ENCODE data around the gene HOXA11. TPM values are rescaled to one million over a fixed set of nuclear protein-coding genes. Genes with fewer than 3 reads are reported as not detected.

Gene HOXA11
- total RNA-seq, 2 experiments from 2014 or later, result 0.13 to 0.18 TPM

GRCh38 chr7:27157702-27158431 is 27.2 kb downstream of the HOXA11 start:
- Mint-ChIP-seq H3K4me3 (no peak overlapping the region), H3K27ac (no peak overlapping the region), H3K36me3 (ENCODE audit: low read depth) (no peaks in the 10 kb centered on the region), H3K9me3 (no peaks in the 10 kb centered on the region), H3K27me3 (peaks cover 82% of the 10 kb centered on the region), H3K4me1 (ENCODE audit: low read depth) (peaks cover 34% of the 10 kb centered on the region)
- no peak for ATAC-seq
- DNase-seq, result no peak
- ChIA-PET POLR2A (no interaction called here), CTCF (interaction anchor here (1.0 to 2.1 kb wide), 8 partner anchors 8 to 477 kb away, joined by 3 to 15 read pairs (median 4); partner anchors contain the start of gene HOXA10)
- intact Hi-C loops (cut with micrococcal nuclease), result loop anchor here (5.0 kb wide), 2 partner anchors 39 to 84 kb away; partner anchors contain the start of gene EVX1
- TF ChIP-seq CTCF (IDR thresholded peaks at IDR 0.05), result no peak

- H3K4me3 Mint-ChIP-seq, result peak overlapping the region; percentile 33
- no peak overlapping the region for H3K27ac Mint-ChIP-seq
- no peaks in the 10 kb centered on the region for H3K36me3 Mint-ChIP-seq (ENCODE audit: low read depth)
- CTCF ChIA-PET, result interaction anchor here (0.7 to 1.3 kb wide), 8 partner anchors 9 to 476 kb away, joined by 3 to 5 read pairs (median 4); no protein-coding TSS in a partner anchor
- DNase-seq (no peak), ATAC-seq (no peak)
- TF ChIP-seq CTCF (IDR thresholded peaks at IDR 0.05), result no peak
- H3K9me3 Mint-ChIP-seq, result no peaks in the 10 kb centered on the region
- intact Hi-C loops (cut with micrococcal nuclease), result loop anchor here (5.0 kb wide), 2 partner anchors 40 to 85 kb away; partner anchors contain the start of gene EVX1
- peaks cover 79% of the 10 kb centered on the region for H3K27me3 Mint-ChIP-seq
- POLR2A ChIA-PET, result interaction anchor here (1.1 kb wide), 1 partner anchor 60 kb away, joined by 5 read pairs; no protein-coding TSS in a partner anchor
- peaks cover 34% of the 10 kb centered on the region for H3K4me1 Mint-ChIP-seq (ENCODE audit: low read depth)
Measured at GRCh38 chr7:27156916-27157701, 27.9 kb downstream of the HOXA11 start.

GRCh38 chr7:27156508-27156898 is 28.5 kb downstream of the HOXA11 start, which contains the start of gene HOXA7:
HOXA7 (minus strand) TSS chr7:27156675; CDS start chr7:27156545, 130 bp downstream.
- DNase-seq (no peak), ATAC-seq (no peak)
- Mint-ChIP-seq H3K4me3 (peak within 1 kb of the TSS; percentile 51), H3K27ac (peak within 1 kb of the TSS; percentile 42), H3K4me1 (ENCODE audit: low read depth) (peaks cover 41% of the 10 kb centered on the region), H3K27me3 (peaks cover 83% of the 10 kb centered on the region), H3K36me3 (ENCODE audit: low read depth) (no peaks in the 10 kb centered on the region), H3K9me3 (no peaks in the 10 kb centered on the region)
- TF ChIP-seq CTCF (IDR thresholded peaks at IDR 0.05), result no peak
- intact Hi-C loops (cut with micrococcal nuclease), result loop anchor here (5.0 kb wide), 2 partner anchors 41 to 86 kb away; partner anchors contain the start of gene EVX1
- POLR2A ChIA-PET, result interaction anchor here (1.1 kb wide), 1 partner anchor 59 kb away, joined by 5 read pairs; no protein-coding TSS in a partner anchor
- CTCF ChIA-PET, result interaction anchor here (0.7 to 1.3 kb wide), 4 partner anchors 20 to 39 kb away, joined by 3 to 4 read pairs (median 4); no protein-coding TSS in a partner anchor

- DNase-seq (no peak), ATAC-seq (no peak)
- TF ChIP-seq CTCF (IDR thresholded peaks at IDR 0.05), result no peak
- peaks cover 45% of the 10 kb centered on the region for H3K4me1 Mint-ChIP-seq (ENCODE audit: low read depth)
- intact Hi-C loops (cut with micrococcal nuclease), result loop anchor here (5.0 kb wide), 2 partner anchors 41 to 86 kb away; partner anchors contain the start of gene EVX1
- H3K27ac Mint-ChIP-seq, result no peak overlapping the region
- no peaks in the 10 kb centered on the region for H3K36me3 Mint-ChIP-seq (ENCODE audit: low read depth)
- no peaks in the 10 kb centered on the region for H3K9me3 Mint-ChIP-seq
- peaks cover 84% of the 10 kb centered on the region for H3K27me3 Mint-ChIP-seq
- ChIA-PET POLR2A (interaction anchor here (1.1 to 1.7 kb wide), 2 partner anchors 10 to 59 kb away, joined by 4 to 5 read pairs; no protein-coding TSS in a partner anchor), CTCF (interaction anchor here (0.7 to 1.4 kb wide), 3 partner anchors 21 to 45 kb away, joined by 3 to 4 read pairs (median 4); no protein-coding TSS in a partner anchor)
- H3K4me3 Mint-ChIP-seq, result peak overlapping the region; percentile 51
Measured at GRCh38 chr7:27155816-27156507, 29.1 kb downstream of the HOXA11 start.

All from activated CD8-positive, alpha-beta T cell treated with anti-CD3 and anti-CD28 coated beads for 36 hours (primary cell).